ENCODE data around the gene HYOU1.
"Not testable (repeated sequence)": the region's sequence is repeated elsewhere in the genome, so short reads cannot be mapped to it uniquely, and the experiment has no call there.

The HYOU1 gene

DNA sequence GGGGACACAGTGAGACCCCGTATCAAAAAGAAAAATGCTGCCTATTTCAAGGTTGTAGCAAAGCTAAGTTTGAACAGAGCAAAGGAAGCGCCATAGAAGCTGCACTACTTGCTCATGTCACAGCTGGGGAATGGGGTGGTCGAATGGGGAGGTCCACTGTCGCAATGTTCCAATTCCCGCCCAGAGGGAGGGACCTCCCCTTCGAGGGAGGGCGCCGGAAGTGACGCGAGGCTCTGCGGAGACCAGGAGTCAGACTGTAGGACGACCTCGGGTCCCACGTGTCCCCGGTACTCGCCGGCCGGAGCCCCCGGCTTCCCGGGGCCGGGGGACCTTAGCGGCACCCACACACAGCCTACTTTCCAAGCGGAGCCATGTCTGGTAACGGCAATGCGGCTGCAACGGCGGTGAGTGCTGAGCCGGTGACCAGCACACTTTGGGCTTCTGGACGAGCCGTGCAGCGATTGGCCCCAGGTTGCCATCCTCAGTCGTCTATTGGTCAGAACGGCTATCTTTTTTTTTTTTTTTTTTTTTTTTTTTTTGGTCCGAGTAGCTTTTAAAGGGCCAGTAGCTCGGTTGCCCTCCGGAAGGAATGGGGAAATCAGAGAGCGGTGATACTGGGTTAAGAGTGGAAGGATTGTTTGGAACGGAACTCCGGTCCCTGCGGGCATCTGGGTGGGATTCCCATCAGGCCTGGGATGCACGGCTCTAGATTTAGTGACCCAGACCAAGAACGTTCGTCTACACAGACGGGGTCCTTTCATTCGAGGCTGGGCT lies 27.8 kb upstream of the HYOU1 start, which contains the start of gene HMBS:
TSS of gene HMBS (plus strand) at position 219 of the 774 bp plus-strand sequence. CDS start at position 372, 153 bp downstream.
- DNase-seq = peak; percentile 93

- no peak for DNase-seq
Observed at GRCh38 chr11:119081682-119082260, 24.8 kb upstream of the HYOU1 start.

- no peak for DNase-seq
Observed at GRCh38 chr11:119078675-119079420, 21.8 kb upstream of the HYOU1 start.

GRCh38 chr11:119077839-119078238 lies 20.8 kb upstream of the HYOU1 start:
- no peak for DNase-seq

- DNase-seq = peak; percentile 94
Observed at GRCh38 chr11:119067371-119068222, 10.6 kb upstream of the HYOU1 start, which contains the start of gene VPS11. Gene VPS11, plus strand, starts transcription at chr11:119067818. Its CDS starts 6 bp downstream, at chr11:119067824.

DNA sequence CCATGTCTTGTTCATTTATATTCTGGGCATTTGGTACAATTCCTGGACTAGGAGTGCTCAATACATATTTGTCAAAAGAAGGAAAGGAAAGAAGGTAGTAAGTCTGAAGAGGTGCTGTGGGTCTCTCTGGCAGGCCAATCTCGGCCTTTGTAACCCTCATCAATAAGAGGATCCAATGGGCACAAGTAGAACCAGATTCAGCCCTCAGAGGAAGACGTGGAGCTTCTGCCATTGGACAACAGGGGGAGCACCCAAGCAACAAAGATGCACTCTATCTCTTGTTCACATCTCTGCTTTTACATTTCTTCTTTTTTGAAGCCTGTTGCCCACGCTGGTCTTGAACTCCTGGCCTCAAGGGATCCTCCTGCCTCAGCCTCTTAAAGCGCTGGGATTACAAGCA lies 8.4 kb upstream of the HYOU1 start:
- DNase-seq = no peak

DNA sequence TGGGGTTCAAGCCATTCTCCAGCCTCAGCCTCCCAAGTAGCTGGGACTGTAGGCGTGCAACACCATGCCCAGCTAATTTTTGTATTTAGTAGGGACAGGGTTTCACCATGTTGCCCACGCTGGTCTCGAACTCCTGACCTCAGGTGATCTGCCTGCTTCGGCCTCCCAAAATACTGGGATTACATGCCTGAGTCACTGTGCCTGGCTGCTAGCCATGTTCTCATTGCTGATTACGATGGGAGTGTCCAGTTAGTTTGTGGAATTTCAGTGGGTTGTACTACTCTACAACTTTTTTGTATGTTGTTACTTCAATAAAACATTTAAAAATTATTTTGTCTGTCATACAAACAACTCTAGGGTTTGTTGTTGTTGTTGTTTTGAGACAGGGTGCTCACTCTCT lies 5.8 kb upstream of the HYOU1 start:
- no peak for DNase-seq

- DNase-seq = no peak
Observed at GRCh38 chr11:119061256-119061655, 4.3 kb upstream of the HYOU1 start.

- DNase-seq = not testable (repeated sequence)
Observed at GRCh38 chr11:119059128-119059527, 2.1 kb upstream of the HYOU1 start.

DNA sequence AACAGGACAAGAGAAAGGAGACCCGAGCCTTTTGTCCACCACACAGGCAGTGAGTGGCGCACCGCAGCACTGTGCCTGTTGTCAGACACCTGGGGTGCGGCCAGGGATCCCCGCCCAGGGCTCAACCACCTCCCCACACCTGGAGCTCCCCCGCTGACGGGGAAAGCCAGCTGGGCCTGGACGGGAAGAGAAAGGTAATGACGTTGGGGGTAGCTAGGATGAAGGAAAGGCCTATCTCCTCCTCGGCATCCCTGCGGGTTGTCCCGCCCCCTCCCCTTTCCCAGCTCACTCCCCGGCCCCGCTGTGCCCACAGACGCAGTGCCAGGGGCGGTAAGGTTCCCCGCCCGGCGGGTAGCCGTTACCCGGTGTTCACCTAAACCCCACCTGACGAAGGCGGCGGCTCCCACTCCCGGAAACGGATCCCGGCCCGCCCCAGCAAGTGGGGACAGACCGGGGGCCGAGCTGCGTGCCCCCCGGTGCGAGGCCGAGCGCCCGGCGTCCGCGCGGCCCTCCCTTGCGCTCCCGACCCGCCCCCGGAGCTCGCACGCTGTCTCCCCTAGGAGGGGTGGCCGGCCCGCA lies 495 bp downstream of the HYOU1 start:
- peak; percentile 37 for DNase-seq

- DNase-seq = no peak
Observed at GRCh38 chr11:119055901-119056300, 1.1 kb downstream of the HYOU1 start.

DNA sequence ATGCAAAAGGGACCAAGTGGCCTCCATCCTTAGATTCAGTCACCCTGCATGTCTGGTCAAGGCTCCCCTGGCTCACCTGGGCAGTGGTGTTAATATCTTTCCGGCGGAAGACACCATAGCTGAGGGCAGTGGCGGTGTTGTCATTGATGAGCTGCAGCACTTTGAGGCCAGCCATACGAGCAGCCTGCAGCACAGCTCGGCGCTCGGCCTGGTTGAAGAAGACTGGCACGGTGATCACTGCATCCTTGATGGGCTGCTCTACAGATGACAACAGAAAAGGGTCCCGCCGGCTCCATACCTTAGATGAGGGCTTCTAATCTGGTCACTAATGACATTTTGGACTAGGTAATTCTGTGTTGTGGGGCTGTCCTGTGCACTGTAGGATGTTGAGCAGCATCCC lies 2.6 kb downstream of the HYOU1 start:
- DNase-seq = no peak

DNA sequence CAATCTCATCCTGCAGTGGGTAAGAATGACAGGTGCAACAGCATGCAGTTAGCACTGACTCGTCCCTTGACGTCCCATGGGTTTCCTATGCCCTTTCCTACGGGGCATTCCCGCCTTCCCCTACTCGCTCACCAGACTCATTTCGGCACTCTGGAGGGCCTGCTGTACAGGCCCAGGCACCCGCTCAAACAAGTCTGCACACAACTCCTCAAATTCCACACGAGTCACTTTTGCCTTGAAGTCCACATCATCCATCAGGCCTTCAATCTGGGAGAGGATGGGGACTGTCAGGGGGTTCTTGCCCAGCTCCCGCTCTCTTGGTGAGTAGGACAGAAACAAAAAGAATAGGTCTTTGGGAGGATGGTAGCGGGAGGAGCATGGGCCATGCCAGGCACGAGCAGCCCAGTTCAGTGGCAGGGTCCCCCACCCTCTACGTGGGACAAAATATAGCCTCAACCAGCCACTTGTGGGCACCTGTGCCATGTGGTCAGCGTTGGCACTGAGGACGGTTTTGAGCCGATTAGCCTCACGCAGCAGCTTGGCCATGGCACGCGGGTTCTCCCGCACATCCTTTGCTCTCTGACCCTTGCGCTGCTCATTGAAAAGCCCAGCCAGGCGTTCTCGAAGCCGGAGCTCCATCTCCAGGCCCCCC lies 4.7 kb downstream of the HYOU1 start:
- DNase-seq = no peak

DNA sequence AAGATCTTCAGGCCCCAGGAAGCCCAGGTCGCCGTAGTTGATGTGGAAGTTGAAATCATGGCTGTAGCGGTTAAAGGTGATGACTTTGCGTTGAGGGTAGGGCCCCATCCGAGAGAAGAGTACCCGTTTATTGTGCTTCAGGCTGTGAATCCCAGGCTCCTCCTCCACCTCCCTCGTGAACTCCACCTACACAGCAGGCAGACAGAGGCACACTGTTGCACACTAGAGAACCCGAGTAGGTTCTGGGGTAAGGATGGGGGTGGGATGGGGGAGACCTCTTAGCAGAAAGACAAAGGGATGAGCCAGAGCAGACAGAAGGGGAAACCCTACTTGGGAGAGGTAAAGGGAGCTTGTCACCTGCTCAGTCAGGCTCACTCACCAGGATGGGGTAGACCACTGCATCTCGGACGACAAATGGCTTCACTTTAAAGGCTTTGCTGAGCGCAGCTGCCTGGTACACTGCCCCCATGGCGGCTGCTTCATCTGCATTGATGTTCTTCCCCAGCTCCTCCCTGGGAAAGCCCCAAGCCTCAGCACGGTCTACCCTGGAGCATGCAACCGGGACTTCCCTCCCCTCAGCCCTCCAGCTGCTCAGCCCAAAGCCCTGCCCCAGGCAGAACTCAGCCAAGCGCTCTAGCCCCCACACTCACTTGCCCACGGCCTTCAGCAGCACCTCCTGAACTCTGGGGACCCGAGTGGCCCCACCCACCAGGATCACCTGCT lies 5.4 kb downstream of the HYOU1 start:
- DNase-seq = no peak

DNA sequence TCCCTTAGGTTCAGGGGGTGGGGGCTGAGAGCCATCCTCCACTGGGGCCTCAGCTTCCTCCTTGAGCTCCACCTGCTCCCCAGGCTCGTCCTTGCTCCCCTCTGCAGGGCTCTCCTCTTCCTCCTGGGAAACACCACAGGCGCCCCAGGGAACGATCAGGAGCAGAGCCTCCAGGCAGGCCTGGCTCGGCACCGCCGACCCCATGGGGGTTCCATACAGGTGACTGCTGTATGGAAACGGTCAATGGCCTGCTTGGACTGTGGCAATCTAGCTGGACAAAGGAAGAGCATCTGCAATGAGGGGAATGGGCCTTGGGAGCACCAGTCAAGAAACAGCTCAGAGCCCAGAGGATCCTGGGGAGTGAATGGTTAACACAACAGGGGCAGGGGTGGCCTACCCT lies 7.9 kb downstream of the HYOU1 start:
- no peak for DNase-seq

DNA sequence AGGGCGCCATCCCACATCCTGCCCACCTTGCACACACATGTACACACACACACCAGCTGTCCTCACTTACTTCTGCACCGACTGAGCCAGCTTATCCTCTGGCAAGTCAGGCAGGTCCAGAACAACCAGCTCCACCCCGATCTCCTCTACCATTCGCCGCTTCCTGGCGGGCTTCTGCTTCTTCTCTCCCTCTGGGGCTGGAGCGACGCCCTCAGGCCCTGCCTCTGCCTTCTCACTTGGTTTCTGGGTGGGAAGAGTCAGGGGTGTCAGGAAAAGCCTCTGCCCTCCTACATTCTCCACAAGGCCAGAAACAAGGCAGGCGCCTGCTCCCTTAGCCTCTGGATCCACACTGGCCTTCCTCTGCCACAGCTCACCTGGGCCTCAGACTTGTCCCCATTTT lies 8.4 kb downstream of the HYOU1 start:
- DNase-seq = no peak

DNA sequence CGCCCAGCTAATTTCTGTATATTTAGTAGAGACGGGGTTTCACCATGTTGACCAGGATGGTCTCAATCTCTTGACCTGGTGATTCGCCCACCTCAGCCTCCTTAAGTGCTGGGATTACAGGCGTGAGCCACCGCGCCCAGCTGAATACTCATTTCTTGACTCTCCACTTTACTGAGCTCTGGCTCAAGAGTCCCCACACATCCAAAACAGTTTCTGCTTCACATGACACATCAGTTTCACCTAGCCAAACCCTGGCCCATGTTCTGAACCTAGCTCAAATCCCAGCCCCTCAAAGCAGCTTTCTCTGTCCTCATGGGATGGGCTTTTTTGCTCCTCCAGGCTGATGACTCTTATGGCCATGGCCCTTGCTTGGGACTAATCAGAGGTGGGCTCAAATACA lies 9.8 kb downstream of the HYOU1 start:
- no peak for DNase-seq

DNA sequence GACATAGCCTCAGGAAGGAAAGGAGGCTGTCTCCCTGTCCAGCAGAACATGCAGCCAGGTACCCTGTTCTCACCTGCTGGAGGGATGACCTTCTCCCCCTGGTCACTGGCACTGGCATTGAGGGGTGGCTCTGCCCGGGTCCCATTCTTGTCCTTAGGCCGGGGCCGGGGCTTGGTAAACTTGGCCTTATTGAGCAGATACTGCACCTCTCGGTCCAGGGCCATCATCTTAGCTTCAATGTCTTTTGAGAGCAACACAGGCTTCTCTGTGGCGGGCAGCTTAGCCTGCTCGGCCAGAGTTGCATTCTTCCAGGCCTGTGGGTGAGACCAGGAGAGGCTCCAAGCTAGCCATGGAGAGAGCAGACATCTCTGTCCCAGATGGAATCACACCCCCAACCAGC lies 10.5 kb downstream of the HYOU1 start:
- no peak for DNase-seq

GRCh38 chr11:119044708-119045107 lies 12.3 kb downstream of the HYOU1 start:
- no peak for DNase-seq

GRCh38 chr11:119042927-119043326 lies 14.1 kb downstream of the HYOU1 start:
- no peak for DNase-seq

- no peak for DNase-seq
Observed at GRCh38 chr11:119041821-119042514, 15.0 kb downstream of the HYOU1 start.

Measured in NCI-H774 (cell line).